Common myeloid progenitor, CD34-positive (primary cell): ENCODE results near the gene KIAA0513.

Source experiments
- CTCF ChIA-PET: fragments of 350-600 bp; sonication (Branson Sonifier 250); formaldehyde crosslinking; loops from one replicate; lab custom pipeline; 2021; ENCODE audit warnings: antibody characterized with exemption; lab: Charles Lee
- POLR2A ChIA-PET: fragments of 350-600 bp; sonication (Branson Sonifier 250); formaldehyde crosslinking; loops from one replicate; lab custom pipeline; 2021; ENCODE audit warnings: antibody characterized with exemption; lab: Charles Lee
- DNase-seq, 3 donors: peaks; one replicate each; pipeline versions ENCODE4 v3.0.0 to v3.0.0-alpha.2; 2013
- H3K27ac ChIP-seq, 2 experiments: 1 replicate in 1 of 2; 2 replicates in 1 of 2; pipeline ENCODE4 v1.7.0; 2013; ENCODE audit warnings: inconsistent platforms in 2 of 2, low read length in 2 of 2, mild to moderate bottlenecking in 2 of 2, low read depth in 1 of 2, moderate library complexity in 1 of 2; ENCODE audit not compliant: severe bottlenecking in 2 of 2, insufficient read depth in 1 of 2, poor library complexity in 1 of 2
- H3K27me3 ChIP-seq, 5 experiments: replicated peaks in 2 of 5; 1 replicate in 3 of 5; 2 replicates in 2 of 5; pipeline versions ENCODE4 v1.6.1 to v1.7.0; 2013; ENCODE audit warnings: low read length in 4 of 5, mild to moderate bottlenecking in 2 of 5, moderate library complexity in 2 of 5, inconsistent platforms in 1 of 5; ENCODE audit not compliant: insufficient read depth in 5 of 5, control insufficient read depth in 4 of 5
- H3K36me3 ChIP-seq, 4 experiments: 1 replicate in 2 of 4; 2 replicates in 2 of 4; pipeline versions ENCODE4 v1.6.1 to v1.7.0; 2013; ENCODE audit warnings: low read length in 3 of 4, control low read depth in 1 of 4, mild to moderate bottlenecking in 1 of 4; ENCODE audit not compliant: control insufficient read depth in 4 of 4, insufficient read depth in 4 of 4
- H3K4me1 ChIP-seq, 4 experiments: 1 replicate in 3 of 4; 2 replicates in 1 of 4; pipeline versions ENCODE4 v1.6.1 to v1.7.1; 2013; ENCODE audit warnings: low read length in 3 of 4, mild to moderate bottlenecking in 3 of 4, control low read depth in 1 of 4, inconsistent platforms in 1 of 4, moderate library complexity in 1 of 4; ENCODE audit not compliant: control insufficient read depth in 4 of 4, insufficient read depth in 4 of 4; ENCODE audit errors: control extremely low read depth in 1 of 4
- H3K4me3 ChIP-seq, 7 experiments: 1 replicate in 4 of 7; 2 replicates in 3 of 7; pipeline versions ENCODE4 v1.5.1 to v1.7.0; 2013; ENCODE audit warnings: mild to moderate bottlenecking in 7 of 7, low read length in 6 of 7, moderate library complexity in 6 of 7, inconsistent platforms in 2 of 7, low read depth in 2 of 7, control low read depth in 1 of 7; ENCODE audit not compliant: insufficient read depth in 4 of 7, control insufficient read depth in 1 of 7; ENCODE audit errors: extremely low read depth in 1 of 7
- H3K9me3 ChIP-seq, 5 experiments: 1 replicate in 4 of 5; 2 replicates in 1 of 5; pipeline versions ENCODE4 v1.6.1 to v1.7.1; 2013; ENCODE audit warnings: low read length in 4 of 5, mild to moderate bottlenecking in 2 of 5, inconsistent platforms in 1 of 5, low read depth in 1 of 5, moderate library complexity in 1 of 5; ENCODE audit not compliant: control insufficient read depth in 4 of 5, insufficient read depth in 2 of 5; ENCODE audit errors: control extremely low read depth in 1 of 5
- WGBS: methylation state at CpG from one replicate; pipeline ENCODE4 v1.1.5; 2013; ENCODE audit not compliant: insufficient coverage; 5-methylcytosine and 5-hydroxymethylcytosine counted together

KIAA0513 gene

DNA sequence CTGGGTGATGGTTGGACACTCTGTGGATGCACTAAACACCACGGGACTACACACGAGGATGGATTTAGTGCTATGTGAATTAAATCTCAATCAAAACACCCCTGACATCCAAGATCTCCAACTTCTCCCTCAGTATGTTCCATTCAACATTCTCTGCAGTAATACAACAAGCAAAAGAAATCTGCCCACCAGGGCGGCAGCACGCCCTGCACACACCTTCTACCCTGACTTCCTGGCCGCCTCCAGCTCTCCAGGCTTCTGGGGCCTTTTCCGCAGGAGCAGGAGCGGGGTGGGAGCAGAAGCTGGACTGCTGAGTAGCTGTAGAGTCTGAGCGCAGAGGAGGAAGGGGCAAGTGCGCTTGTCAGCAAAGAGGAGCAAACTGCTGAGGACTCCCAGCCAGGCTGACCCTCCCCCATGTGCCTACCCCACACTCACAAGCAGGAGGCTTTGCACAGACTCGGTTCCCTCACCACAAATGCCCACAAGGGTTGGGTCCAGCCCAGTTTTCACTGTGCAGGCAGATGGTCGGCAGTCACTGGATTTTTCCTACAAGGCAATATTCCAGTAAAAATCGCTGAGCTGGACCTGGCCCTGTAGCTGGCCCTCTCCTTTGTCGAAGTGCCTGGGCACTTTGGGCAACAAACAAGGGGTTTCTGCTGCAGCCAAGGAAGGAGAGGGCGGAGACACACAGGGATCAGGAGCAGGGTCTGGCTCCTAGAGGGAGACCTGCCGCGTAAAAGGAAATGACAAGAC, 39.1 kb upstream of the KIAA0513 start:
- POLR2A ChIA-PET, result no interaction called here
- Histone ChIP-seq H3K27ac (no peak overlapping the region), H3K4me3 (no peak overlapping the region), H3K9me3 (no peaks in the 10 kb centered on the region), H3K4me1 (peaks cover 0 to 3% (median under 1%) of the 10 kb centered on the region in 4 experiments), H3K27me3 (no peaks in the 10 kb centered on the region), H3K36me3 (peaks cover 12 to 74% (median 47%) of the 10 kb centered on the region in 4 experiments)
- CTCF ChIA-PET, result interaction anchor here (1.1 to 2.9 kb wide), 2 partner anchors 16 to 63 kb away, joined by 3 to 9 read pairs; no protein-coding TSS in a partner anchor
- 97% methylated on average over 9 of the region's 16 CpGs for WGBS
- no peak for DNase-seq

DNA sequence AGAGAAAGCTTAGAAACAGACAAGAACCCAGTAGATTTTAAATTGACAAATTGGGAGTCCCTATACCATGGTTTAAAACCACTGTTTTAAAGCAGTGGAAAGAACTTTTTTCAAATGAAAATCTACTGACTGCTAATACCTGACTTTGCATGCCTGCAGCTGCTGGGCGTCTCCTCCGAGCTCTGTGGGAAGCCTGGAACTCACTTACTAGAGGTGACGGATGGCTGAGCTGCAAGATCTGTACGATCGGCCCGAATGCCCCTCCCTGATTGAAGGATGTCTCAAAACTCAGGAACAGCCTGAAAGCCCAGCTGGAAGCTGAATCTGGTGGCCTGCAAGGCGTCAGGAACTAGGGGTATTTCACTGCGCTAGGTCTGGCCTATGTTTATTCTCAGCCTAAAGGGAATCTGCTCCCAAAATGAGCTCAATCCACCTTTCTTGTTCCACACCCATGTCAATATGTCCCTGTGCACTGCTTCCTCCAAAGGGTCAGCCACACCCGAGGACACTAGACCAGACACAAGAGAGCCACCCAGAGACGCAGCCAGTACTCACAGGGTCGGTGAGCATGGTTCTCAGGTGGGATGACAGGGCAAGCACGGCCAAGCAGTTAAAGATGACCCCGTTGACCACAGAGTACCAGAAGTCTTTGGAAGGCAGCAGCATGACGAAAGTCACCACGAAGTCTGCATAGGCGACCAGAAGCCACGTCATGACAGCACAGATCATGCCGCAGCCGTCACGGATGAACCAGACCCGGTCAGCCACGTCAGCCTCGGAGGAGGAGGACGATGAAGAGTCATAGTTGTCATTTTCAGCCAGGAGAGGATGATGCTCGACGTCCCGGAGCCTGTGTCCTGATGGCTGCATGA, 37.6 kb upstream of the KIAA0513 start:
- Histone ChIP-seq H3K4me1 (no peaks in the 10 kb centered on the region), H3K36me3 (peaks cover 18 to 81% (median 54%) of the 10 kb centered on the region in 4 experiments), H3K4me3 (no peak overlapping the region), H3K27ac (no peak overlapping the region), H3K27me3 (no peaks in the 10 kb centered on the region), H3K9me3 (no peaks in the 10 kb centered on the region)
- WGBS, result 94% methylated on average over 27 of the region's 27 CpGs
- ChIA-PET CTCF (interaction anchor here (1.1 to 2.9 kb wide), 7 partner anchors 9 to 237 kb away, joined by 3 to 9 read pairs (median 3); no protein-coding TSS in a partner anchor), POLR2A (interaction anchor here (0.6 kb wide), 1 partner anchor 22 kb away, joined by 4 read pairs; the partner anchor contains the start of gene ZDHHC7)
- no peak for DNase-seq

DNA sequence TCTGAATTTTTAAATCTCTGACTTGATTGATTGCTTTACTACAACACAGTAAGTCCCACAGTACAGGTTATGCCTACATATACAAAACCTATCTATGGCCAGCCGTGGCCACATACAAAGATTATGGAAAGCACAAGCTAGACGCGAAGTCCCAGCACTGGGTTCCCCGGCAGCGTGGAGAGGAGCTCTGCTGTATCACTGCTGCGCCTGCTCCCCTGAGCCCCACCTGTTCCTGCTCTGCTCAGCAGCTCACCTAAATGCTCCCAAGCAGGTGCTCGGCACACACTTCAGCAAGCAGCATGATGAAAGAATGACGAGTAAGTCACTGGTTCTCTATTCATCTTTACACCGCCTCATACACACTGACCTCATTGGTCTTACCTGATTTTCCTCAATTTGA, 36.8 kb upstream of the KIAA0513 start:
- CTCF ChIA-PET, result interaction anchor here (1.0 to 2.9 kb wide), 6 partner anchors 8 to 237 kb away, joined by 3 to 9 read pairs (median 5); no protein-coding TSS in a partner anchor

DNA sequence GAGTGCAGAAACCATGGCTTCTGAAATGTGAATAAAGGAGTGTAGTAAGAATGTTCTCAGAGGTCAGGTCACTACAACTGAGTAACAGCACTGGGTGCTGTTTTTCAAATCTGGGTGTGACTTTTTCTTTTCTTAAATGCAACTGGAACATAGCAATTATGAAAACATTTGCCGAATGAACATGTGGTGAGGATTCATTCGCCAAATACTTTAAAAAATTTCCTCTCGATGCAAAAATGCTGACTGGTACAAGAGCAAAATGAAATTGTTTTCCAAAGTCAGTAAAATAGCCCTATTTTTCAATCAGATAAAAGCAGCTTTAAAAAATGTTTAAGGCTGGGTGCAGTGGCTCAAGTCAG, 34.9 kb upstream of the KIAA0513 start:
- CTCF ChIA-PET, result interaction anchor here (1.0 to 1.4 kb wide), 2 partner anchors 9 to 21 kb away, joined by 3 to 6 read pairs; no protein-coding TSS in a partner anchor
- Histone ChIP-seq H3K27me3 (no peaks in the 10 kb centered on the region), H3K4me3 (no peak overlapping the region), H3K36me3 (peaks cover 18 to 66% (median 42%) of the 10 kb centered on the region in 4 experiments), H3K9me3 (no peaks in the 10 kb centered on the region), H3K27ac (no peak overlapping the region), H3K4me1 (peaks cover 0 to 3% (median 0%) of the 10 kb centered on the region in 4 experiments)
- no peak for DNase-seq
- no CpG with 5 or more reads among the region's 3 CpGs for WGBS
- POLR2A ChIA-PET, result no interaction called here

More for the DNA sequence above, 36.8 kb upstream of the KIAA0513 start:
- no peak for DNase-seq
- Histone ChIP-seq H3K36me3 (peaks cover 18 to 81% (median 56%) of the 10 kb centered on the region in 4 experiments), H3K27ac (no peak overlapping the region), H3K27me3 (no peaks in the 10 kb centered on the region), H3K4me3 (no peak overlapping the region), H3K4me1 (no peaks in the 10 kb centered on the region), H3K9me3 (no peaks in the 10 kb centered on the region)
- POLR2A ChIA-PET, result no interaction called here
- 93% methylated on average over 9 of the region's 9 CpGs for WGBS

DNA sequence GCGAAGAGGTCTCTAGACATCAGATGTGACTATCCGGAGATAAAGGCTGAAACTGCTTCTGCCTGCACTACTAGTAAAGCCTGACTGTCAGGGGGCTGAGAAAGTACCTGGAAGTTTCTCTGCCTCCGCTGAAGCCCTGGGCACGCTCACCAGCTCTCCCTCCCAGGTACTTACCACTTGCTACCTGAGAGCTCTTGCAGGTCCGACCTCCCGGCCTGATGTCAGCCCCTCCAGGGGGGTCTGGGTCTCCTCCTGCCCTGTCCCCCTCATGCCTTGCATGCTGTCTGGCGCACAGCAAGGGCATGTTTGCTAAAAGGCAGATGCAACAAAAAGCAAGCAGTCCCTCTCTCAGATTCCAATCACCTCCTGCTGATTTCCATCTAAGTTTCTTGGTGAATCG, 33.7 kb upstream of the KIAA0513 start:
- 95% methylated on average over 8 of the region's 8 CpGs for WGBS
- Histone ChIP-seq H3K36me3 (peaks cover 15 to 57% (median 34%) of the 10 kb centered on the region in 4 experiments), H3K9me3 (no peaks in the 10 kb centered on the region), H3K27me3 (no peaks in the 10 kb centered on the region), H3K4me1 (peaks cover 0 to 3% (median 0%) of the 10 kb centered on the region in 4 experiments), H3K27ac (no peak overlapping the region), H3K4me3 (no peak overlapping the region)
- DNase-seq, result no peak
- CTCF ChIA-PET, result interaction anchor here (1.1 kb wide), 2 partner anchors 11 to 239 kb away, joined by 3 read pairs; no protein-coding TSS in a partner anchor
- POLR2A ChIA-PET, result no interaction called here

GRCh38 chr16:84995663-84996062, 31.9 kb upstream of the KIAA0513 start:
- POLR2A ChIA-PET, result interaction anchor here (0.6 kb wide), 1 partner anchor 11 kb away, joined by 5 read pairs; no protein-coding TSS in a partner anchor
- CTCF ChIA-PET, result interaction anchor here (0.9 to 1.7 kb wide), 6 partner anchors 10 to 95 kb away, joined by 3 to 5 read pairs (median 4); no protein-coding TSS in a partner anchor
- Histone ChIP-seq H3K4me1 (peaks cover 0 to 3% (median 0%) of the 10 kb centered on the region in 4 experiments), H3K9me3 (no peaks in the 10 kb centered on the region), H3K4me3 (no peak overlapping the region), H3K27ac (no peak overlapping the region), H3K36me3 (peaks cover 9 to 46% (median 24%) of the 10 kb centered on the region in 4 experiments), H3K27me3 (no peaks in the 10 kb centered on the region)
- WGBS, result 100% methylated on average over 3 of the region's 8 CpGs
- DNase-seq, result no peak
